ENCODE measurements around the gene CTSW. TPM values are rescaled to one million over a fixed set of nuclear protein-coding genes. Genes with fewer than 3 reads are reported as not detected.

The CTSW gene
- polyA plus RNA-seq, 3 donors from 2014 or later: 2,066 to 3,052 (median 2,928) TPM

DNA sequence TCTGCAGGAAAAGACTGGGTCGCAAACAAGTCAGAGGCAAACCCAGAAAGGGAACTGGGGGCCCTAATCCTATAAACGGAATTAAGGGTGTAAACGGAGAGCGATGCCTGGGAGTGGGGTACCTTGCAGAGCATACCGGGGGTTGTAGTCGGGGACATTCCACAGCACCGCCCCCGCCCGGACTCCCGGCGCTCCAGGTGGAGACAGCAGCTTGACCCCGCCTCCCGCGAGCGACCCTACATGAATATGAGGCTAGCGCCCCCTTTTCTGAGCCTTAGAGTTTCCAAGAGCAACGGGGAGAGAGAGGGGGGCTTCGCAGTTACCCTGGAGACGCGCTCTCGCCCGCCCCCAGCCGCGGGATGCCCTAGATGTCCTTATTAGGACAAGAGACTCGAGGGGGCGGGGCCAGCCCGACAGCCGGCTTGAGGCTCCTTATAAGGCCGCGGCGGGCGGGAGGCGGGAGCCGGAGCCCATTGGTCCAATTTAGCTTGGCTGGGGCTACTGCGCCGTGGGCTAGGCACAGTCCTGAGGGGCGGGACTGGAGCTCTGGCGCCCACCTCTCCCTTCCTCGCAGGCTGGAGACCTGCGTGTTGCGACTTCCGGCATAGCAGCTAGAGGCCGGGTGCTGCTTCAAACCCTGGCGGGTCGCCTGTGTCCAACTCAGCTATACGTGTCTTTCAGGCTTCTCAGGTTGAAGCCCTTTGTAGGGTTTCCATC, 20.4 kb upstream of the CTSW start:
- H3K27me3 Mint-ChIP-seq (ENCODE audit: low read depth in 3 of 3): peaks cover 12 to 25% (median 19%) of the 10 kb centered on the region in 3 donors
- H3K4me1 Mint-ChIP-seq: peaks cover 58 to 65% of the 10 kb centered on the region in 2 donors
- peak overlapping the region; percentile 91 to 99 (median 98) for H3K27ac Mint-ChIP-seq
- peak overlapping the region; percentile 91 to 98 (median 94) for H3K4me3 Mint-ChIP-seq
- H3K36me3 Mint-ChIP-seq: peaks cover 19 to 27% (median 20%) of the 10 kb centered on the region in 3 donors
- peak; percentile 94 to 95 (median 95) for DNase-seq
- no peaks in the 10 kb centered on the region for H3K9me3 Mint-ChIP-seq

DNA sequence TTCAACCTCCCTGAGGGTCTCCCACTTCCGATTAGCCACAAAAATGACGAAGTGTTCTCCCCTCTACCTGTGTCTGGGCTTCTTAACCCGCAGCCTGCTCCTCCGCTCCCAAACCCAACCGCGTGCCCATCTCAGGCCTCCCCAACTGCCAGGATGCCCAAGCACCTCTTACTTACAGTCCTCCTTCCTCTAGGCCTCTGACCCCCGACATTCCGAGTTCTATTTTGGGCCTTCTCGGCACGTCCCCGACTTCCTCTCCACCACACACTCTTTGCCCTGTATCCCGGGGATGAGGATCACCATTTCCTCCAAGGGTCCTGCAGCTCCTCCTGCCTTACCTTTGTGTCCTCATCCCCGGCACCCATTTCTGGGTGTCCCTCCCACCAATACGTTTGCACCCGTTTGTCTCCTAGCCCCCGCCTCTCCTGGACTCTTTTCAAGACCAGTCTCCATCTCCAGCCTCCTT, 19.8 kb upstream of the CTSW start:
- Mint-ChIP-seq H3K4me1 (peaks cover 52 to 59% of the 10 kb centered on the region in 2 donors), H3K27ac (peak overlapping the region; percentile 91 to 99 (median 98)), H3K27me3 (ENCODE audit: low read depth in 3 of 3) (peaks cover 10 to 21% (median 19%) of the 10 kb centered on the region in 3 donors)

GRCh38 chr11:65860278-65861164, 19.1 kb upstream of the CTSW start, which contains the start of gene MUS81:
Gene MUS81 (plus strand): TSS chr11:65860433. CDS start chr11:65860754, 321 bp downstream.
- Mint-ChIP-seq H3K4me3 (peak within 1 kb of the TSS; percentile 91 to 98 (median 94)), H3K9me3 (no peaks in the 10 kb centered on the region), H3K4me1 (peaks cover 48 to 53% of the 10 kb centered on the region in 2 donors), H3K36me3 (peaks cover 13 to 22% (median 13%) of the 10 kb centered on the region in 3 donors), H3K27me3 (ENCODE audit: low read depth in 3 of 3) (peaks cover 10 to 21% (median 19%) of the 10 kb centered on the region in 3 donors), H3K27ac (peak within 1 kb of the TSS; percentile 91 to 99 (median 98))
- peak; percentile 91 to 93 (median 92) for DNase-seq

More for the DNA sequence above, 19.8 kb upstream of the CTSW start:
- Mint-ChIP-seq H3K4me3 (peak overlapping the region; percentile 91 to 98 (median 94)), H3K36me3 (peaks cover 13 to 21% (median 14%) of the 10 kb centered on the region in 3 donors), H3K9me3 (no peaks in the 10 kb centered on the region)
- DNase-seq: no peak

DNA sequence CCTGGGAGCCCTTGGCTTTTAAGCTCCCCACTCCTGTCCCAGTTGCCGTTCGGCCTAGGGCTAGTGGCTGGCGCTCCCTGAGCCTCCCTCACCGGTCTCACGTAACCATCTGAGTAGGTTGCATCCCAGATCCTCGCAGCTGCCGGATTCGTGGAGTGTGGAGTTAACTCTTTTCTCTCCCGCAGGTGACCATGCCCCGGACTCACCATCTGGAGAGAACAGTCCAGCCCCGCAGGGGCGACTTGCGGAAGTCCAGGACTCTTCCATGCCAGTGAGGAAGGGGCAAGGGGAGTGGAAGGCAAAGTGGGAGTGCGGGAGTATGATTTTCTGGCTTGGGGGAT, 18.5 kb upstream of the CTSW start:
- H3K27ac Mint-ChIP-seq: peak overlapping the region in 5 of 6 donors; percentile 76 to 98 (median 82)
- DNase-seq: no peak
- no peaks in the 10 kb centered on the region for H3K9me3 Mint-ChIP-seq
- H3K27me3 Mint-ChIP-seq (ENCODE audit: low read depth in 3 of 3): peaks cover 10 to 21% (median 18%) of the 10 kb centered on the region in 3 donors
- peak overlapping the region; percentile 91 to 98 (median 94) for H3K4me3 Mint-ChIP-seq
- peaks cover 41 to 47% of the 10 kb centered on the region in 2 donors for H3K4me1 Mint-ChIP-seq
- peaks cover 9 to 16% (median 9%) of the 10 kb centered on the region in 3 donors for H3K36me3 Mint-ChIP-seq

GRCh38 chr11:65861533-65862183, 18.0 kb upstream of the CTSW start:
- Mint-ChIP-seq H3K36me3 (peaks cover 6 to 11% (median 6%) of the 10 kb centered on the region in 3 donors), H3K4me1 (peaks cover 36 to 42% of the 10 kb centered on the region in 2 donors), H3K27ac (peak overlapping the region in 5 of 6 donors; percentile 45 to 91 (median 81)), H3K27me3 (ENCODE audit: low read depth in 3 of 3) (peaks cover 9 to 21% (median 12%) of the 10 kb centered on the region in 3 donors), H3K4me3 (peak overlapping the region; percentile 91 to 98 (median 94)), H3K9me3 (no peaks in the 10 kb centered on the region)
- no peak for DNase-seq

DNA sequence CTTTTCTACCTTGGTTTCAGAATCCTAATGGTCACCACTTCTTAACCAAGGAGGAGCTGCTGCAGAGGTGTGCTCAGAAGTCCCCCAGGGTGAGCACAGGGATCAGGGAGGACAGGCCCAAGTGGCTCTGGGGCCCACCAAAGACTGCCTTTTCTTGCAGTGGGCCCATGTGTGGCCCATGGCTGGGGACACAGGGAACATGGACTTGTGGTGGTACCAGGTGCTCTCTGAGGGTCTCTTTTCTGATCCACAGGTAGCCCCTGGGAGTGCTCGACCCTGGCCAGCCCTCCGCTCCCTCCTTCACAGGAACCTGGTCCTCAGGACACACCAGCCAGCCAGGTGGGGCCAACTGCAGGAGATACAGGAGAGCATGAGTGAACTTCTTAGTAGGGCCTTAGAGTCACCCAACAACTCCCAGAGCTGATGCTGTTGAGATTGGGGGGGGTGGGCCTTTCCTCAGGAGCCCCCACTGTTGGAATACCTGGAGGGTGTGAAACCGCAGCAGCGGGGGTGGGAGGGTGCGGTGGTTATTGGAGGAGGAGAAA, 17.4 kb upstream of the CTSW start:
- Mint-ChIP-seq H3K4me3 (peak overlapping the region in 2 of 5 donors; percentile 32 to 91), H3K27ac (peak overlapping the region in 2 of 6 donors; percentile 62 to 65), H3K27me3 (ENCODE audit: low read depth in 3 of 3) (peaks cover 6 to 15% (median 10%) of the 10 kb centered on the region in 3 donors), H3K9me3 (no peaks in the 10 kb centered on the region), H3K36me3 (peaks cover 4 to 11% (median 4%) of the 10 kb centered on the region in 3 donors), H3K4me1 (peaks cover 34 to 38% of the 10 kb centered on the region in 2 donors)
- DNase-seq: no peak

DNA sequence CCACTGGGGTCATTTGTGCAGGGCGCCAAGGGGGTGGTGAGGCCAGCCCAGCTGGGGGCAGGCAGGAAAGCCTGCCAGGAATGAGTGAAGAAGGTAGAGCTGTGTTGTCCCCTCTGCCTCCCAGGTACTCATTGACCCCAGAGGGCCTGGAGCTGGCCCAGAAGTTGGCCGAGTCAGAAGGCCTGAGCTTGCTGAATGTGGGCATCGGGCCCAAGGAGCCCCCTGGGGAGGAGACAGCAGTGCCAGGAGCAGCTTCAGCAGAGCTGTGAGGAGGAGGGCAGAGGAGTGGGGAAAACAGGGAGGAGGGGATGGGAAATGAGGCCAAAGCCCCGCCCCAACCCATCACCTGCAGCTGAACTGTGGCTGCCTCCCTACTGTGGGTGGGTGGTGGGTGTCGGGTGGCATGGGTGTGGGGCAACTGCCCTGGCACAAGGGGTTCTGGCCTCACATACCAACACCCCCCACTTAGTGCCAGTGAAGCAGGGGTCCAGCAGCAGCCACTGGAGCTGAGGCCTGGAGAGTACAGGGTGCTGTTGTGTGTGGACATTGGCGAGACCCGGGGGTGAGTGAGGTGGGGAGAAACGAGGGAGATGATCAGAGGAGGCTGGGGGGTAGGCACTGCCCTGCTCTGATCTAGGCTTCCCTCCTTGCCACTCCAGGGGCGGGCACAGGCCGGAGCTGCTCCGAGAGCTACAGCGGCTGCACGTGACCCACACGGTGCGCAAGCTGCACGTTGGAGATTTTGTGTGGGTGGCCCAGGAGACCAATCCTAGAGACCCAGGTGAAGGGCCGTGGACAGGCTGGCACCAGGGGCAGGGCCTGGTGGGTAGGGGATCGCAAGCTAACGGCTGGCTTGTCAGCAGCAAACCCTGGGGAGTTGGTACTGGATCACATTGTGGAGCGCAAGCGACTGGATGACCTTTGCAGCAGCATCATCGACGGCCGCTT, 16.4 kb upstream of the CTSW start:
- H3K27me3 Mint-ChIP-seq (ENCODE audit: low read depth in 3 of 3): peaks cover 3 to 8% (median 6%) of the 10 kb centered on the region in 3 donors
- H3K27ac Mint-ChIP-seq: peak overlapping the region in 3 of 6 donors; percentile 22 to 62 (median 45)
- H3K4me3 Mint-ChIP-seq: peak overlapping the region in 2 of 5 donors; percentile 2 to 32
- DNase-seq: no peak
- no peaks in the 10 kb centered on the region for H3K9me3 Mint-ChIP-seq
- peaks cover 4 to 12% (median 4%) of the 10 kb centered on the region in 3 donors for H3K36me3 Mint-ChIP-seq
- H3K4me1 Mint-ChIP-seq: peaks cover 34 to 37% of the 10 kb centered on the region in 2 donors

DNA sequence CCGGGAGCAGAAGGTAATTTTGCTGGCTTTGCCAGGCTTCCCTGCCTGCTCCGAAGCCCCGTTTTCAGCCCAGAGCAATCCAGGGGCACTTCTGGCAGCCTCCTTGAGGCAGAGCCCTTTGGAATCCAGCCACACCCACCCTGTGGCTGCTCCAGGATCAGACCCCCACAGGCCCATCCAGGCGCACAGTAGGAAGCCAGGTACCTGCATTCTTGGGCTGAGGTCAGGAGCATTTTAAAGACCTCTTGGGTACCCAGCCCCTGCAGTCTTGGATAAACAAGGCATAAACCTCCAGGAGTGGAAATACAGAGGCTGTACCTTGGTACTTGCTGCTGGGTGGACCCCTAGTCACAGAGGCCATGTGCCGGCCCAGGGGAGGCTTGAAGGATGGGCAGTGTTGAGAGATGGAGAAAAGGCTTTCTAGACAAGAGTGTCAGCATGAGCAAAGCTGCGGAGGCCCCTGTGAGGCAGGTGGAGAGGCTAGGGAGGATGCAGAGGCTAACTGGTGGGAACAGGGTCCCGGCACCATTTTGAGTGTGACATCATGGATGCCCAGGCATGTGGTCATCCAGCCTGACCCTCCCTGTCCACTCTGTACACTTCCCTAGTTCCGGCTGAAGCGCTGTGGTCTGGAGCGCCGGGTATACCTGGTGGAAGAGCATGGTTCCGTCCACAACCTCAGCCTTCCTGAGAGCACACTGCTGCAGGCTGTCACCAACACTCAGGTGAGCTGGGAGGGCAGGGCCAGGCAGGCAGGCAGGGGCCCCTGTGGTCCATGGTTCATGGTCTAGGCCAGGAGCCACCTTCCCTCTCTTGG, 15.5 kb upstream of the CTSW start:
- peaks cover 2 to 7% (median 4%) of the 10 kb centered on the region in 3 donors for H3K27me3 Mint-ChIP-seq (ENCODE audit: low read depth in 3 of 3)
- peak overlapping the region in 2 of 6 donors; percentile 55 to 66 for H3K27ac Mint-ChIP-seq
- H3K9me3 Mint-ChIP-seq: no peaks in the 10 kb centered on the region
- DNase-seq: no peak
- peaks cover 27 to 28% of the 10 kb centered on the region in 2 donors for H3K4me1 Mint-ChIP-seq
- H3K36me3 Mint-ChIP-seq: peaks cover 4 to 12% (median 4%) of the 10 kb centered on the region in 3 donors
- no peak overlapping the region for H3K4me3 Mint-ChIP-seq

DNA sequence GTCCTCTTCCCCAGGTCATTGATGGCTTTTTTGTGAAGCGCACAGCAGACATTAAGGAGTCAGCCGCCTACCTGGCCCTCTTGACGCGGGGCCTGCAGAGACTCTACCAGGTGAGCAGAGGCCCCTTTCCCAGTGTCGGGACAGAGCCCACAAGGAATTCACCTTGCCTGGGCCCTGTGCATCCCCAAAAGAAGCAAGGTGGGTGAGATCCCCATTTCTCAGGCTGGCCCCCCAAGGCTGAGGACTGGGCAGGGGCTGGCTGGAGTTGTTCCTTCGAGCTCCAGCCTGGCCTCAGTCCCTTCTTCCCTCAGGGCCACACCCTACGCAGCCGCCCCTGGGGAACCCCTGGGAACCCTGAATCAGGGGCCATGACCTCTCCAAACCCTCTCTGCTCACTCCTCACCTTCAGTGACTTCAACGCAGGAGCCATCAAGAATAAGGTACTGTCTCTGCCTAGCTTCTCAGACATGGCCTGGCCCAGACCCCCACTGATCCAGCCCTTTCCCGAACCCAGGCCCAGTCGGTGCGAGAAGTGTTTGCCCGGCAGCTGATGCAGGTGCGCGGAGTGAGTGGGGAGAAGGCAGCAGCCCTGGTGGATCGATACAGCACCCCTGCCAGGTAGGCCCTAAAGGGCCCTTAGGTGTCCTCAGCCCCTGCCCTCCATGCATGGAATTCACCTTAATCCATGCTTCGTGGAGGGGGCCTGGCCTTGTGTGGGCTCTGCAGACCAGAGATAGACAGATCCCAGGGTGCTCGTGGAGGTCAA, 14.7 kb upstream of the CTSW start:
- peaks cover 4 to 12% (median 4%) of the 10 kb centered on the region in 3 donors for H3K36me3 Mint-ChIP-seq
- no peak for DNase-seq
- H3K4me1 Mint-ChIP-seq: peaks cover 20 to 24% of the 10 kb centered on the region in 2 donors
- H3K4me3 Mint-ChIP-seq: no peak overlapping the region
- H3K9me3 Mint-ChIP-seq: no peaks in the 10 kb centered on the region
- peak overlapping the region in 1 of 6 donors; percentile 84 for H3K27ac Mint-ChIP-seq
- H3K27me3 Mint-ChIP-seq (ENCODE audit: low read depth in 3 of 3): peaks cover 2 to 8% (median 4%) of the 10 kb centered on the region in 3 donors

GRCh38 chr11:65865550-65866172, 14.0 kb upstream of the CTSW start:
- peaks cover 18 to 26% of the 10 kb centered on the region in 2 donors for H3K4me1 Mint-ChIP-seq
- no peak overlapping the region for H3K4me3 Mint-ChIP-seq
- DNase-seq: no peak
- H3K36me3 Mint-ChIP-seq: peaks cover 4 to 12% (median 4%) of the 10 kb centered on the region in 3 donors
- H3K27me3 Mint-ChIP-seq (ENCODE audit: low read depth in 3 of 3): peaks cover 0 to 5% (median 2%) of the 10 kb centered on the region in 3 donors
- no peaks in the 10 kb centered on the region for H3K9me3 Mint-ChIP-seq
- H3K27ac Mint-ChIP-seq: no peak overlapping the region

All from immature natural killer cell (primary cell).